Measurements from ENCODE around the gene CAGE1.
"Not testable (repeated sequence)": the region's sequence is repeated elsewhere in the genome, so short reads cannot be mapped to it uniquely, and the experiment has no call there.

The CAGE1 gene

GRCh38 chr6:7413151-7413823 lies 23.7 kb upstream of the CAGE1 start:
- in situ Hi-C loops (cut with MboI; ENCODE audit: low pct_unique_long_range_greater_than_20kb, low sequenced_read_pairs) = no loop called here
- no peak for DNase-seq

- in situ Hi-C loops (cut with MboI; ENCODE audit: low pct_unique_long_range_greater_than_20kb, low sequenced_read_pairs) = no loop called here
- no peak for DNase-seq
These were observed 21.8 kb upstream of the CAGE1 start for GRCh38 chr6:7411328-7411727.

- DNase-seq = no peak
- in situ Hi-C loops (cut with MboI; ENCODE audit: low pct_unique_long_range_greater_than_20kb, low sequenced_read_pairs) = no loop called here
These were observed 21.3 kb upstream of the CAGE1 start for GRCh38 chr6:7410851-7411250.

- in situ Hi-C loops (cut with MboI; ENCODE audit: low pct_unique_long_range_greater_than_20kb, low sequenced_read_pairs) = no loop called here
- DNase-seq = no peak
These were observed 20.2 kb upstream of the CAGE1 start for GRCh38 chr6:7409740-7410139.

GRCh38 chr6:7406743-7407142 lies 17.2 kb upstream of the CAGE1 start:
- DNase-seq = no peak
- in situ Hi-C loops (cut with MboI; ENCODE audit: low pct_unique_long_range_greater_than_20kb, low sequenced_read_pairs) = no loop called here

GRCh38 chr6:7404546-7404945 lies 15.0 kb upstream of the CAGE1 start:
- in situ Hi-C loops (cut with MboI; ENCODE audit: low pct_unique_long_range_greater_than_20kb, low sequenced_read_pairs) = no loop called here
- no peak for DNase-seq

GRCh38 chr6:7402716-7403115 lies 13.2 kb upstream of the CAGE1 start:
- in situ Hi-C loops (cut with MboI; ENCODE audit: low pct_unique_long_range_greater_than_20kb, low sequenced_read_pairs) = no loop called here

GRCh38 chr6:7401075-7401474 lies 11.5 kb upstream of the CAGE1 start:
- no peak for DNase-seq
- in situ Hi-C loops (cut with MboI; ENCODE audit: low pct_unique_long_range_greater_than_20kb, low sequenced_read_pairs) = no loop called here

More at GRCh38 chr6:7402716-7403115, 13.2 kb upstream of the CAGE1 start:
- DNase-seq = no peak

GRCh38 chr6:7392402-7392801 lies 2.9 kb upstream of the CAGE1 start:
- DNase-seq = no peak
- in situ Hi-C loops (cut with MboI; ENCODE audit: low pct_unique_long_range_greater_than_20kb, low sequenced_read_pairs) = no loop called here

GRCh38 chr6:7391151-7391550 lies 1.6 kb upstream of the CAGE1 start:
- in situ Hi-C loops (cut with MboI; ENCODE audit: low pct_unique_long_range_greater_than_20kb, low sequenced_read_pairs) = no loop called here
- DNase-seq = peak; percentile 11

- no peak for DNase-seq
- in situ Hi-C loops (cut with MboI; ENCODE audit: low pct_unique_long_range_greater_than_20kb, low sequenced_read_pairs) = no loop called here
These were observed 810 bp upstream of the CAGE1 start for GRCh38 chr6:7390226-7390878.

- in situ Hi-C loops (cut with MboI; ENCODE audit: low pct_unique_long_range_greater_than_20kb, low sequenced_read_pairs) = no loop called here
- DNase-seq = no peak
These were observed 436 bp downstream of the CAGE1 start for GRCh38 chr6:7389162-7389450.

GRCh38 chr6:7381092-7381491 lies 8.4 kb downstream of the CAGE1 start:
- no peak for DNase-seq
- in situ Hi-C loops (cut with MboI; ENCODE audit: low pct_unique_long_range_greater_than_20kb, low sequenced_read_pairs) = no loop called here

GRCh38 chr6:7378740-7379139 lies 10.8 kb downstream of the CAGE1 start:
- in situ Hi-C loops (cut with MboI; ENCODE audit: low pct_unique_long_range_greater_than_20kb, low sequenced_read_pairs) = no loop called here
- no peak for DNase-seq

- no peak for DNase-seq
- in situ Hi-C loops (cut with MboI; ENCODE audit: low pct_unique_long_range_greater_than_20kb, low sequenced_read_pairs) = no loop called here
These were observed 11.6 kb downstream of the CAGE1 start for GRCh38 chr6:7377961-7378360.

GRCh38 chr6:7373739-7374138 lies 15.8 kb downstream of the CAGE1 start:
- DNase-seq = peak; percentile 32
- in situ Hi-C loops (cut with MboI; ENCODE audit: low pct_unique_long_range_greater_than_20kb, low sequenced_read_pairs) = no loop called here

GRCh38 chr6:7367408-7367807 lies 22.1 kb downstream of the CAGE1 start:
- DNase-seq = no peak
- in situ Hi-C loops (cut with MboI; ENCODE audit: low pct_unique_long_range_greater_than_20kb, low sequenced_read_pairs) = no loop called here

- in situ Hi-C loops (cut with MboI; ENCODE audit: low pct_unique_long_range_greater_than_20kb, low sequenced_read_pairs); DNase-seq: not testable (repeated sequence)
These were observed 37.6 kb downstream of the CAGE1 start for GRCh38 chr6:7351916-7352315.

GRCh38 chr6:7350591-7350990 lies 39.0 kb downstream of the CAGE1 start:
- in situ Hi-C loops (cut with MboI; ENCODE audit: low pct_unique_long_range_greater_than_20kb, low sequenced_read_pairs); DNase-seq: not testable (repeated sequence)

- in situ Hi-C loops (cut with MboI; ENCODE audit: low pct_unique_long_range_greater_than_20kb, low sequenced_read_pairs) = not testable (repeated sequence)
- DNase-seq = peak; percentile 68
These were observed 42.0 kb downstream of the CAGE1 start for GRCh38 chr6:7347551-7347997.
